Renal cortical epithelial cell (primary cell): ENCODE results near the gene BCL7C. TPM values are rescaled to one million over a fixed set of nuclear protein-coding genes. Genes with fewer than 3 reads are reported as not detected.

ENCODE experiments used
- DNase-seq: peaks from one replicate; pipeline ENCODE4 v3.0.0-alpha.2; 2011; ENCODE audit warnings: low read depth
- total RNA-seq: library from RNA; depleted of rRNA; stranded (reverse); fragments of >200 nt; gene quantifications from 2 replicates; pipeline ENCODE4 v1.2.3, GENCODE V29; 2014

Gene BCL7C
- total RNA-seq, 1 donor from 2014 or later = 21.7 TPM

GRCh38 chr16:30922960-30923535 lies 29.2 kb upstream of the BCL7C start:
- DNase-seq = peak; percentile 98

- peak; percentile 98 for DNase-seq
Measured at GRCh38 chr16:30922420-30922959, 28.6 kb upstream of the BCL7C start.

GRCh38 chr16:30921748-30922419 lies 28.0 kb upstream of the BCL7C start:
- peak; percentile 85 for DNase-seq

- DNase-seq = no peak
Measured at GRCh38 chr16:30921459-30921747, 27.5 kb upstream of the BCL7C start.

- no peak for DNase-seq
Measured at GRCh38 chr16:30920891-30921290, 27.0 kb upstream of the BCL7C start.

GRCh38 chr16:30918614-30919013 lies 24.7 kb upstream of the BCL7C start:
- DNase-seq = no peak

GRCh38 chr16:30914830-30915229 lies 21.0 kb upstream of the BCL7C start:
- DNase-seq = no peak

- no peak for DNase-seq
Measured at GRCh38 chr16:30912794-30913412, 19.0 kb upstream of the BCL7C start.

GRCh38 chr16:30910427-30911029 lies 16.7 kb upstream of the BCL7C start:
- no peak for DNase-seq

GRCh38 chr16:30907064-30907463 lies 13.2 kb upstream of the BCL7C start:
- DNase-seq = no peak

- DNase-seq = no peak
Measured at GRCh38 chr16:30904114-30904780, 10.4 kb upstream of the BCL7C start.

GRCh38 chr16:30903596-30903995 lies 9.7 kb upstream of the BCL7C start:
- DNase-seq = no peak

- no peak for DNase-seq
Measured at GRCh38 chr16:30903002-30903401, 9.1 kb upstream of the BCL7C start.

GRCh38 chr16:30902029-30902972 lies 8.4 kb upstream of the BCL7C start:
- DNase-seq = no peak

- no peak for DNase-seq
Measured at GRCh38 chr16:30901201-30902028, 7.5 kb upstream of the BCL7C start.

- DNase-seq = no peak
Measured at GRCh38 chr16:30900588-30900987, 6.7 kb upstream of the BCL7C start.

- DNase-seq = no peak
Measured at GRCh38 chr16:30899794-30900193, 5.9 kb upstream of the BCL7C start.

- DNase-seq = peak; percentile 65
Measured at GRCh38 chr16:30896889-30897733, 3.2 kb upstream of the BCL7C start.

GRCh38 chr16:30896261-30896888 lies 2.5 kb upstream of the BCL7C start, which contains the start of gene CTF1:
CTF1 (plus strand) TSS chr16:30896614; CDS start chr16:30896644, 30 bp downstream.
- peak; percentile 41 for DNase-seq
